ENCODE results near the gene OR8G1. TPM values are rescaled to one million over a fixed set of nuclear protein-coding genes. Genes with fewer than 3 reads are reported as not detected.

OR8G1 gene
- total and polyA plus RNA-seq, 9 of the 15 experiments (the other 6 are each of a cell fraction or from before 2014, with no cell fraction given), result 0.03 to 1.4 (median 0.51) TPM; not detected in 1

DNA sequence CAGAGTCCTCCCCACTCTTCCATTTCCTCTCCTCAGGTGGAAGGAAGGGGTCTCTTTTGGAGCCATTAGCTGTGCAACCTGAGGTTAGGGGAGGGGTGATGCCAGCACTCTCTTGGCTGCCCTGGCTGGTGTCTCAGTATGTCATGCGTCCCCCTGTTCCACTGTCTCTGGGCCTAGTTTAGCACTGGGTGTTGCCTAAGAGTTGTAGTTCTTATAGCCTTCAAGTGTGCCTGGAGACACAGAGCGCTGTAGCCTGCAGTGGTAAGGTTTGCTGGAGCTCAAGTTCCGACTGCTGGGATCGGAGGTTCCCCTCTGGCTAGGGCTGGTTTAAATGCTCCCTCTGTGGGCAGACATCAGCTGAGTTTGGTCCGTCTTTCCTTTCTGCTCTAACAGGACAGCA, 36.9 kb upstream of the OR8G1 start:
- intact Hi-C loops (cut with micrococcal nuclease), result no loop called here
- no peak overlapping the region for H3K4me3 ChIP-seq
- H3K4me2 ChIP-seq (ENCODE audit: insufficient read depth, low read length), result no peak overlapping the region
- peaks cover 14 to 32% of the 10 kb centered on the region in 2 experiments for H3K4me1 ChIP-seq (replicated peaks in 1 of 2; ENCODE audit: control insufficient read depth in 2 of 2, insufficient read depth in 2 of 2, low read length in 2 of 2)
- no peaks in the 10 kb centered on the region for H3K9me3 ChIP-seq (replicated peaks; ENCODE audit: control insufficient read depth, insufficient read depth, low read depth, low read length)
- FAIRE-seq (no peak), ATAC-seq (no peak; the same call in 2 of the 3 replicates), DNase-seq (ENCODE audit: extremely low read depth in 1 of 4, low spot score in 3 of 4) (no peak)
- H3K27me3 ChIP-seq (ENCODE audit: control insufficient read depth in 2 of 2, insufficient read depth in 2 of 2, low read length in 2 of 2), result no peaks in the 10 kb centered on the region
- POLR2A ChIA-PET, result interaction anchor here (1.2 to 1.4 kb wide), 2 partner anchors 14 to 123 kb away, joined by 3 to 4 read pairs; no protein-coding TSS in a partner anchor
- WGBS (ENCODE audit: insufficient coverage, low coverage, missing lambda C conversion rate), result 88% methylated on average over 5 of the region's 5 CpGs
- peaks cover 13% of the 10 kb centered on the region; the same call in 2 of the 3 replicates for H3K79me2 ChIP-seq (ENCODE audit: control insufficient read depth, insufficient read depth, low read length)
- CTCF ChIA-PET (ENCODE audit: low intra/inter-chr PET ratio), result no interaction called here
- in situ Hi-C loops (cut with MboI), result no loop called here
- no peak overlapping the region for H2AFZ ChIP-seq (ENCODE audit: low read depth, low read length)
- BruUV-seq (replicated peaks), result no TSS peak
- H3K27ac ChIP-seq (ENCODE audit: extremely low read depth, low read depth, low read length), result no peak overlapping the region
- no peak overlapping the region; a peak in 1 of 4 replicates for H3K9ac ChIP-seq (ENCODE audit: insufficient read depth in 1 of 2, low read depth in 2 of 2, low read length in 2 of 2)
- no peaks in the 10 kb centered on the region for H4K20me1 ChIP-seq (replicated peaks; ENCODE audit: control insufficient read depth, insufficient read depth, low read length)
- no peaks in the 10 kb centered on the region; the same call in 2 of the 3 replicates for H3K36me3 ChIP-seq (ENCODE audit: control insufficient read depth, insufficient read depth, low read length)
- no peaks in the 10 kb centered on the region for H3K9me1 ChIP-seq (ENCODE audit: control insufficient read depth, insufficient read depth, low read length)
- no peak for TF ChIP-seq THAP12 (CRISPR knock-in tag; IDR thresholded peaks at IDR 0.05)
- no peak for TF ChIP-seq PHF20 (IDR thresholded peaks at IDR 0.05; ENCODE audit: partially characterized antibody)
- TF ChIP-seq HNRNPH1 (optimal IDR thresholded peaks at IDR 0.05; ENCODE audit: low read depth, low read length), result no peak
- TF ChIP-seq ZNF121 (CRISPR knock-in tag; conservative IDR thresholded peaks at IDR 0.05), result no peak
- no peak for TF ChIP-seq CHD1 (IDR thresholded peaks at IDR 0.05; ENCODE audit: low read length)
- TF ChIP-seq MAFF (IDR thresholded peaks at IDR 0.05; ENCODE audit: low read length), result no peak
- TF ChIP-seq ZNF24 (IDR thresholded peaks at IDR 0.05), result no peak
- TF ChIP-seq, protein P1, sequence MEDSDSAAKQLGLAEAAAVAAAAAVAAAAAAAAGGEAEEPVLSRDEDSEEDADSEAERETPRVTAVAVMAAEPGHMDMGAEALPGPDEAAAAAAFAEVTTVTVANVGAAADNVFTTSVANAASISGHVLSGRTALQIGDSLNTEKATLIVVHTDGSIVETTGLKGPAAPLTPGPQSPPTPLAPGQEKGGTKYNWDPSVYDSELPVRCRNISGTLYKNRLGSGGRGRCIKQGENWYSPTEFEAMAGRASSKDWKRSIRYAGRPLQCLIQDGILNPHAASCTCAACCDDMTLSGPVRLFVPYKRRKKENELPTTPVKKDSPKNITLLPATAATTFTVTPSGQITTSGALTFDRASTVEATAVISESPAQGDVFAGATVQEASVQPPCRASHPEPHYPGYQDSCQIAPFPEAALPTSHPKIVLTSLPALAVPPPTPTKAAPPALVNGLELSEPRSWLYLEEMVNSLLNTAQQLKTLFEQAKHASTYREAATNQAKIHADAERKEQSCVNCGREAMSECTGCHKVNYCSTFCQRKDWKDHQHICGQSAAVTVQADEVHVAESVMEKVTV (CRISPR knock-in tag; IDR thresholded peaks at IDR 0.05), result no peak
- TF ChIP-seq C11orf30 (IDR thresholded peaks at IDR 0.05; ENCODE audit: low read depth), result no peak
- TF ChIP-seq TAF7 (tag; IDR thresholded peaks at IDR 0.05), result no peak
- no peak for TF ChIP-seq ETS2 (tag; IDR thresholded peaks at IDR 0.05; ENCODE audit: borderline replicate concordance, poor library complexity, severe bottlenecking)
- no peak for TF ChIP-seq ZNF740 (CRISPR knock-in tag; IDR thresholded peaks at IDR 0.05)
- no peak for TF ChIP-seq ZNF740 (tag; IDR thresholded peaks at IDR 0.05)
- no peak for TF ChIP-seq PHF21A (IDR thresholded peaks at IDR 0.05; ENCODE audit: borderline replicate concordance, low read depth)
- no peak for TF ChIP-seq CHD4 (IDR thresholded peaks at IDR 0.05; ENCODE audit: insufficient read depth, insufficient replicate concordance, low read depth, low read length, poor library complexity, severe bottlenecking)
- no peak for TF ChIP-seq ZBTB1 (CRISPR knock-in tag; IDR thresholded peaks at IDR 0.05; ENCODE audit: borderline replicate concordance, low read depth)
- no peak for TF ChIP-seq ZNF77 (CRISPR knock-in tag; IDR thresholded peaks at IDR 0.05)
- no peak for TF ChIP-seq ZNF655 (CRISPR knock-in tag; IDR thresholded peaks at IDR 0.05)

Data from K562 (cell line).